ENCODE results near the gene BZW1. TPM values are rescaled to one million over a fixed set of nuclear protein-coding genes. Genes with fewer than 3 reads are reported as not detected.

BZW1 gene
- total RNA-seq, 4 donors from 2014 or later = 253 to 372 (median 274) TPM

GRCh38 chr2:200788121-200788718 lies 23.5 kb upstream of the BZW1 start:
- Histone ChIP-seq H3K4me3 (no peak overlapping the region), H3K36me3 (no peaks in the 10 kb centered on the region), H3K4me1 (no peaks in the 10 kb centered on the region), H3K27me3 (no peaks in the 10 kb centered on the region), H3K27ac (no peak overlapping the region), H3K9me3 (no peaks in the 10 kb centered on the region)
- TF ChIP-seq EP300 (IDR thresholded peaks at IDR 0.05) (no peak), POLR2AphosphoS5 (IDR thresholded peaks at IDR 0.05) (no peak), POLR2A (IDR thresholded peaks at IDR 0.05) (no peak)
- TF ChIP-seq, protein P1, sequence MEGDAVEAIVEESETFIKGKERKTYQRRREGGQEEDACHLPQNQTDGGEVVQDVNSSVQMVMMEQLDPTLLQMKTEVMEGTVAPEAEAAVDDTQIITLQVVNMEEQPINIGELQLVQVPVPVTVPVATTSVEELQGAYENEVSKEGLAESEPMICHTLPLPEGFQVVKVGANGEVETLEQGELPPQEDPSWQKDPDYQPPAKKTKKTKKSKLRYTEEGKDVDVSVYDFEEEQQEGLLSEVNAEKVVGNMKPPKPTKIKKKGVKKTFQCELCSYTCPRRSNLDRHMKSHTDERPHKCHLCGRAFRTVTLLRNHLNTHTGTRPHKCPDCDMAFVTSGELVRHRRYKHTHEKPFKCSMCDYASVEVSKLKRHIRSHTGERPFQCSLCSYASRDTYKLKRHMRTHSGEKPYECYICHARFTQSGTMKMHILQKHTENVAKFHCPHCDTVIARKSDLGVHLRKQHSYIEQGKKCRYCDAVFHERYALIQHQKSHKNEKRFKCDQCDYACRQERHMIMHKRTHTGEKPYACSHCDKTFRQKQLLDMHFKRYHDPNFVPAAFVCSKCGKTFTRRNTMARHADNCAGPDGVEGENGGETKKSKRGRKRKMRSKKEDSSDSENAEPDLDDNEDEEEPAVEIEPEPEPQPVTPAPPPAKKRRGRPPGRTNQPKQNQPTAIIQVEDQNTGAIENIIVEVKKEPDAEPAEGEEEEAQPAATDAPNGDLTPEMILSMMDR (IDR thresholded peaks at IDR 0.05) = no peak
- WGBS, 2 donors (ENCODE audit: low coverage in 1 of 2) = 91 to 93% methylated on average over 3 of the region's 6 CpGs
- ATAC-seq = no peak

- WGBS, 2 donors (ENCODE audit: low coverage in 1 of 2) = 13 to 45% methylated on average over 1 of the region's 1 CpG
- Histone ChIP-seq H3K4me3 (no peak overlapping the region), H3K27ac (no peak overlapping the region), H3K36me3 (no peaks in the 10 kb centered on the region), H3K4me1 (no peaks in the 10 kb centered on the region), H3K9me3 (no peaks in the 10 kb centered on the region), H3K27me3 (no peaks in the 10 kb centered on the region)
- no peak for TF ChIP-seq POLR2AphosphoS5 (IDR thresholded peaks at IDR 0.05)
- no peak for TF ChIP-seq POLR2A (IDR thresholded peaks at IDR 0.05)
- TF ChIP-seq, protein P1 (IDR thresholded peaks at IDR 0.05) = no peak
- TF ChIP-seq EP300 (IDR thresholded peaks at IDR 0.05) = no peak
- ATAC-seq = no peak
Observed at GRCh38 chr2:200790185-200790584, 21.5 kb upstream of the BZW1 start.

- Histone ChIP-seq H3K4me3 (no peak overlapping the region), H3K4me1 (no peaks in the 10 kb centered on the region), H3K27ac (no peak overlapping the region), H3K27me3 (no peaks in the 10 kb centered on the region), H3K9me3 (no peaks in the 10 kb centered on the region), H3K36me3 (no peaks in the 10 kb centered on the region)
- ATAC-seq = no peak
- TF ChIP-seq POLR2A (IDR thresholded peaks at IDR 0.05) = no peak
- no peak for TF ChIP-seq POLR2AphosphoS5 (IDR thresholded peaks at IDR 0.05)
- TF ChIP-seq, protein P1 (IDR thresholded peaks at IDR 0.05) = no peak
- TF ChIP-seq EP300 (IDR thresholded peaks at IDR 0.05) = no peak
Observed at GRCh38 chr2:200791905-200792304, 19.8 kb upstream of the BZW1 start.

DNA sequence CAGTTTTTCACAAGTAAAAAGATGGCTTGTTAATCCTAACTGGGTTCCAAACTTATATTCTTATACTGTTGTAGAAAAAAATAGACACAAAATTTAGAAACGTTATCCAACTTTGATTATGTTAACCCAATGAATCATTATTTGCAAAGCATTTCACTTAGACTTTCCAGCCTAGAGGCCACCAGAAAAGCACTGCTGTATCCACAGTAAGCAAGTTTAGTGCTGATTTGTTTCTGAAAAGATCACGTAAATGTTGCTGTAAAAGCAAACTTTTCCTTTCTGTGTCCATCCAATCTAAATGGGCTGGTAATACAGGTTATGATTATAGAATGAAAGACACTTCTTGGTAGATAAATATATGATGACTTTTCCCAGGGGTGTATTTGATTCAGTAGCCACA lies 17.6 kb upstream of the BZW1 start:
- Histone ChIP-seq H3K9me3 (no peaks in the 10 kb centered on the region), H3K4me3 (no peak overlapping the region), H3K4me1 (no peaks in the 10 kb centered on the region), H3K27ac (no peak overlapping the region), H3K27me3 (no peaks in the 10 kb centered on the region), H3K36me3 (no peaks in the 10 kb centered on the region)
- TF ChIP-seq POLR2A (IDR thresholded peaks at IDR 0.05) = no peak
- WGBS, 2 donors (ENCODE audit: low coverage in 1 of 2) = 53 to 68% methylated on average over 2 of the region's 2 CpGs
- no peak for ATAC-seq

GRCh38 chr2:200795028-200795440 lies 16.7 kb upstream of the BZW1 start:
- ATAC-seq = peak; percentile 80
- no peaks in the 10 kb centered on the region for H3K36me3 ChIP-seq
- H3K27ac ChIP-seq = peak overlapping the region in 1 of 4 donors; percentile 25
- no peaks in the 10 kb centered on the region for H3K9me3 ChIP-seq
- no peaks in the 10 kb centered on the region for H3K27me3 ChIP-seq
- H3K4me3 ChIP-seq = no peak overlapping the region
- TF ChIP-seq EP300 (IDR thresholded peaks at IDR 0.05) (no peak), POLR2AphosphoS5 (IDR thresholded peaks at IDR 0.05) (no peak), POLR2A (IDR thresholded peaks at IDR 0.05) (no peak)
- TF ChIP-seq, protein P1 (IDR thresholded peaks at IDR 0.05) = no peak
- H3K4me1 ChIP-seq = no peaks in the 10 kb centered on the region
- WGBS, 2 donors (ENCODE audit: low coverage in 1 of 2) = 43 to 65% methylated on average over 5 to 8 of the region's 8 CpGs
